Endothelial cell of umbilical vein (primary cell): ENCODE measurements around the gene DAP. TPM values are rescaled to one million over a fixed set of nuclear protein-coding genes. Genes with fewer than 3 reads are reported as not detected.

ENCODE experiments used
- BruUV-seq: library from RNA; stranded (reverse); fragments of 400-500 nt; replicated peaks from 2 replicates; lab custom pipeline; 2021; lab: Mats Ljungman, UMichigan
- CTCF ChIA-PET: fragments of 300-600, 350-600 bp; sonication (Branson Sonifier 250); formaldehyde crosslinking; loops from one replicate; lab custom pipeline; 2021; ENCODE audit warnings: antibody characterized with exemption, inconsistent platforms; lab: Charles Lee
- POLR2A ChIA-PET: fragments of 300-600, 350-600 bp; sonication (Branson Sonifier 250); formaldehyde crosslinking; loops from one replicate; lab custom pipeline; 2021; ENCODE audit warnings: antibody characterized with exemption, inconsistent platforms; lab: Charles Lee
- DNase-seq: peaks from one replicate; pipeline ENCODE4 v3.0.0-alpha.2; 2011; ENCODE audit warnings: low read depth, low spot score
- FAIRE-seq: peaks from 2 replicates; lab custom pipeline; 2011; peaks lifted over from hg19 to GRCh38; lab: Jason Lieb, UNC
- H2AFZ ChIP-seq: 2 replicates; pipeline ENCODE4 v1.6.0; 2012; ENCODE audit warnings: low read depth, low read length, control low read depth, inconsistent platforms
- H3K27ac ChIP-seq: 2 replicates; pipeline ENCODE4 v1.5.1; 2011; ENCODE audit warnings: low read depth, mild to moderate bottlenecking, control low read depth, low read length, moderate library complexity; ENCODE audit not compliant: insufficient read depth
- H3K27me3 ChIP-seq, 2 experiments: 2 replicates each; pipeline versions ENCODE4 v1.6.0 to v1.6.1; 2011; ENCODE audit warnings: low read length in 2 of 2, mixed read lengths in 1 of 2; ENCODE audit not compliant: control insufficient read depth in 2 of 2, insufficient read depth in 2 of 2
- H3K36me3 ChIP-seq, 2 experiments: 2 replicates in 1 of 2; 3 replicates in 1 of 2; pipeline ENCODE4 v1.5.1; 2011; ENCODE audit warnings: low read length in 2 of 2, mild to moderate bottlenecking in 1 of 2, moderate library complexity in 1 of 2; ENCODE audit not compliant: control insufficient read depth in 2 of 2, insufficient read depth in 2 of 2; ENCODE audit errors: extremely low read depth in 1 of 2
- H3K4me1 ChIP-seq: 3 replicates; pipeline ENCODE4 v1.5.1; 2011; ENCODE audit warnings: mild to moderate bottlenecking, low read length; ENCODE audit not compliant: control insufficient read depth, insufficient read depth; ENCODE audit errors: extremely low read depth
- H3K4me2 ChIP-seq: 2 replicates; pipeline ENCODE4 v1.6.1; 2011; ENCODE audit warnings: low read length, control low read depth, mixed read lengths; ENCODE audit not compliant: insufficient read depth
- H3K4me3 ChIP-seq, 3 experiments: fragments of 200-600 bp in 1 of 3; sonication (generic), shearing (Covaris generic) in 1 of 3; replicated peaks in 1 of 3; 2 replicates each; pipeline ENCODE4 v1.5.1; 2011 to 2016; ENCODE audit warnings: control low read depth in 3 of 3, low read length in 3 of 3, mild to moderate bottlenecking in 2 of 3, inconsistent platforms in 1 of 3, low read depth in 1 of 3, moderate library complexity in 1 of 3; ENCODE audit not compliant: insufficient read depth in 1 of 3
- H3K79me2 ChIP-seq: 2 replicates; pipeline ENCODE4 v1.6.0; 2012; ENCODE audit warnings: low read length, inconsistent platforms; ENCODE audit not compliant: control insufficient read depth, insufficient read depth
- H3K9ac ChIP-seq: replicated peaks from 2 replicates; pipeline ENCODE3; 2011; ENCODE audit warnings: low read length, control low read depth; ENCODE audit not compliant: insufficient read depth; ENCODE audit errors: extremely low read depth
- H3K9me1 ChIP-seq: replicated peaks from 3 replicates; pipeline ENCODE4 v1.6.0; 2011; ENCODE audit warnings: mild to moderate bottlenecking, low read length; ENCODE audit not compliant: control insufficient read depth, insufficient read depth; ENCODE audit errors: extremely low read depth
- H3K9me3 ChIP-seq: replicated peaks from 2 replicates; pipeline ENCODE4 v1.5.1; 2012; ENCODE audit warnings: low read length, inconsistent platforms; ENCODE audit not compliant: control insufficient read depth, insufficient read depth
- H4K20me1 ChIP-seq: replicated peaks from 2 replicates; pipeline ENCODE3; 2011; ENCODE audit warnings: mild to moderate bottlenecking, low read length; ENCODE audit not compliant: control insufficient read depth, insufficient read depth; ENCODE audit errors: extremely low read depth
- EZH2 ChIP-seq: IDR thresholded peaks from 2 replicates; pipeline ENCODE4 v1.6.1; 2012; ENCODE audit warnings: borderline replicate concordance, low read depth, mild to moderate bottlenecking, moderate library complexity, low read length, inconsistent platforms; ENCODE audit not compliant: severe bottlenecking
- FOS ChIP-seq: IDR thresholded peaks from 2 replicates; pipeline ENCODE4 v1.6.1; 2011; ENCODE audit warnings: mild to moderate bottlenecking, low read length, moderate library complexity, borderline replicate concordance; ENCODE audit not compliant: insufficient read depth
- GATA2 ChIP-seq: IDR thresholded peaks from 2 replicates; pipeline ENCODE4 v1.7.0; 2011; ENCODE audit warnings: low read depth, mild to moderate bottlenecking, moderate library complexity, mixed read lengths, low read length; ENCODE audit not compliant: insufficient read length, insufficient read depth
- JUN ChIP-seq: IDR thresholded peaks from 2 replicates; pipeline ENCODE4 v1.6.1; 2011; ENCODE audit warnings: borderline replicate concordance, low read depth; ENCODE audit not compliant: insufficient read length, insufficient read depth
- MYC ChIP-seq: IDR thresholded peaks from one replicate; pipeline ENCODE4 v1.6.1; 2011; ENCODE audit warnings: mild to moderate bottlenecking, low read depth, low read length
- POLR2A ChIP-seq: IDR thresholded peaks from 2 replicates; pipeline ENCODE4 v1.6.1; 2012; ENCODE audit warnings: low read depth, mild to moderate bottlenecking, control low read depth, low read length
- POLR2AphosphoS5 ChIP-seq: IDR thresholded peaks from 2 replicates; pipeline ENCODE4 v1.6.1; 2012; ENCODE audit warnings: low read depth, mild to moderate bottlenecking, control low read depth, low read length, moderate library complexity; ENCODE audit not compliant: insufficient read depth
- dilution Hi-C: fragments of 300-500 bp; cut with MboI; formaldehyde crosslinking; loops from one replicate; pipeline ENCODE4 v1.15.0; 2019; ENCODE audit warnings: low sequenced_read_pairs; ENCODE audit not compliant: extremely low pct_ligation_motif_present
- intact Hi-C: fragments of 100-400 bp; cut with micrococcal nuclease; formaldehyde crosslinking; loops from one replicate; pipeline ENCODE4 v1.10.0; 2022
- polyA plus RNA-seq, 4 experiments: library from polyadenylated mRNA; depleted of rRNA in 3 of 4; stranded (reverse) in 3 of 4; unstranded in 1 of 4; fragments of >200 nt; gene quantifications; 2 replicates each; pipeline versions ENCODE4 v1.2.1 to v1.2.3, GENCODE V29; 2011 to 2012; ENCODE audit warnings: missing spikeins in 1 of 4
- total RNA-seq: library from RNA; stranded (reverse); gene quantifications from 2 replicates; pipeline ENCODE4 v1.2.3, GENCODE V29; 2021
- TF ChIP-seq, protein P1 (sequence below), 2 donors: IDR thresholded peaks; 1 replicate in 1 of 2; 2 replicates in 1 of 2; pipeline ENCODE4 v1.5.1; 2011; ENCODE audit warnings: low read length in 2 of 2, mild to moderate bottlenecking in 2 of 2, moderate library complexity in 2 of 2, control low read depth in 1 of 2, inconsistent platforms in 1 of 2, low read depth in 1 of 2; ENCODE audit not compliant: insufficient read depth in 1 of 2; ENCODE audit errors: extremely low read depth in 1 of 2
- TF ChIP-seq, protein P2 (sequence below): IDR thresholded peaks from 2 replicates; pipeline ENCODE4 v1.6.1; 2011; ENCODE audit not compliant: insufficient read depth, insufficient read length

DAP gene
- total and polyA plus RNA-seq, 2 donors (not counting 3 experiments of a cell fraction or from before 2014, with no cell fraction given) = 79.8 to 188 TPM

- Histone ChIP-seq H3K4me1 (peaks cover 29% of the 10 kb centered on the region), H2AFZ (no peak overlapping the region), H3K36me3 (peaks cover 0 to 4% of the 10 kb centered on the region in 2 experiments), H4K20me1 (no peaks in the 10 kb centered on the region), H3K9me1 (no peaks in the 10 kb centered on the region), H3K4me3 (no peak overlapping the region), H3K9me3 (no peaks in the 10 kb centered on the region), H3K79me2 (peaks cover 79% of the 10 kb centered on the region), H3K9ac (no peak overlapping the region), H3K27me3 (no peaks in the 10 kb centered on the region), H3K4me2 (no peak overlapping the region), H3K27ac (no peak overlapping the region)
- intact Hi-C loops = no loop called here
- BruUV-seq = no TSS peak
- no peak for DNase-seq
- ChIA-PET POLR2A (no interaction called here), CTCF (interaction anchor here (1.1 to 1.4 kb wide), 4 partner anchors 8 to 284 kb away, joined by 3 to 5 read pairs (median 4); no protein-coding TSS in a partner anchor)
- no peak for TF ChIP-seq POLR2A
- no peak for TF ChIP-seq MYC
- TF ChIP-seq POLR2AphosphoS5 = no peak
- no peak for TF ChIP-seq GATA2
- no peak for TF ChIP-seq FOS
- TF ChIP-seq, protein P1, sequence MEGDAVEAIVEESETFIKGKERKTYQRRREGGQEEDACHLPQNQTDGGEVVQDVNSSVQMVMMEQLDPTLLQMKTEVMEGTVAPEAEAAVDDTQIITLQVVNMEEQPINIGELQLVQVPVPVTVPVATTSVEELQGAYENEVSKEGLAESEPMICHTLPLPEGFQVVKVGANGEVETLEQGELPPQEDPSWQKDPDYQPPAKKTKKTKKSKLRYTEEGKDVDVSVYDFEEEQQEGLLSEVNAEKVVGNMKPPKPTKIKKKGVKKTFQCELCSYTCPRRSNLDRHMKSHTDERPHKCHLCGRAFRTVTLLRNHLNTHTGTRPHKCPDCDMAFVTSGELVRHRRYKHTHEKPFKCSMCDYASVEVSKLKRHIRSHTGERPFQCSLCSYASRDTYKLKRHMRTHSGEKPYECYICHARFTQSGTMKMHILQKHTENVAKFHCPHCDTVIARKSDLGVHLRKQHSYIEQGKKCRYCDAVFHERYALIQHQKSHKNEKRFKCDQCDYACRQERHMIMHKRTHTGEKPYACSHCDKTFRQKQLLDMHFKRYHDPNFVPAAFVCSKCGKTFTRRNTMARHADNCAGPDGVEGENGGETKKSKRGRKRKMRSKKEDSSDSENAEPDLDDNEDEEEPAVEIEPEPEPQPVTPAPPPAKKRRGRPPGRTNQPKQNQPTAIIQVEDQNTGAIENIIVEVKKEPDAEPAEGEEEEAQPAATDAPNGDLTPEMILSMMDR (IDR thresholded peaks at IDR 0.05; ENCODE audit: extremely low read depth in 1 of 2, insufficient read depth in 1 of 2, low read depth in 1 of 2, low read length in 2 of 2) = no peak
- TF ChIP-seq, protein P2, sequence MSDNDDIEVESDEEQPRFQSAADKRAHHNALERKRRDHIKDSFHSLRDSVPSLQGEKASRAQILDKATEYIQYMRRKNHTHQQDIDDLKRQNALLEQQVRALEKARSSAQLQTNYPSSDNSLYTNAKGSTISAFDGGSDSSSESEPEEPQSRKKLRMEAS = no peak
- no peak for TF ChIP-seq EZH2
- TF ChIP-seq JUN = no peak
- dilution Hi-C loops = no loop called here
- no peak for FAIRE-seq
These were observed 24.2 kb downstream of the DAP start for GRCh38 chr5:10736808-10737207.
